IPS DF 6.9 (cell line): ENCODE results near the gene HS3ST6.
A peak's percentile ranks its signal among the peaks of the same experiment; 100 is the strongest.
"Not testable (repeated sequence)": the region's sequence is repeated elsewhere in the genome, so short reads cannot be mapped to it uniquely, and the experiment has no call there.

Source experiments
- DNase-seq: peaks from one replicate; pipeline ENCODE4 v3.0.0-alpha.2; 2013; ENCODE audit warnings: low read depth, low spot score
- H3K27ac ChIP-seq: one replicate; pipeline ENCODE4 v1.5.1; 2013; ENCODE audit warnings: low read length, control low read depth
- H3K27me3 ChIP-seq: 2 replicates; pipeline ENCODE4 v1.6.1; 2013; ENCODE audit warnings: mild to moderate bottlenecking, low read length; ENCODE audit not compliant: control insufficient read depth, insufficient read depth
- H3K36me3 ChIP-seq: 2 replicates; pipeline ENCODE4 v1.6.1; 2013; ENCODE audit warnings: low read length; ENCODE audit not compliant: control insufficient read depth, insufficient read depth
- H3K4me1 ChIP-seq: 2 replicates; pipeline ENCODE4 v1.6.1; 2013; ENCODE audit warnings: low read length; ENCODE audit not compliant: control insufficient read depth, insufficient read depth
- H3K4me3 ChIP-seq: 2 replicates; pipeline ENCODE4 v1.5.1; 2013; ENCODE audit warnings: mild to moderate bottlenecking, low read length
- H3K9me3 ChIP-seq: 2 replicates; pipeline ENCODE4 v1.6.1; 2013; ENCODE audit warnings: low read length, inconsistent platforms; ENCODE audit not compliant: control insufficient read depth, insufficient read depth
- WGBS: extraction: QIAGEN DNeasy Blood & Tissue Kit; methylation state at CpG from one replicate; pipeline ENCODE4 v1.1.7; 2013; ENCODE audit warnings: mixed read lengths, missing lambda C conversion rate; ENCODE audit not compliant: insufficient read length, insufficient coverage; 5-methylcytosine and 5-hydroxymethylcytosine counted together

The HS3ST6 gene

GRCh38 chr16:1876468-1876867, 41.7 kb downstream of the HS3ST6 start:
- H3K27me3 ChIP-seq = no peaks in the 10 kb centered on the region; the same call in 1 of the 2 replicates
- no peak overlapping the region for H3K4me3 ChIP-seq
- H3K9me3 ChIP-seq = no peaks in the 10 kb centered on the region
- no peak for DNase-seq
- peaks cover 2% of the 10 kb centered on the region; the same call in 1 of the 2 replicates for H3K4me1 ChIP-seq
- no peaks in the 10 kb centered on the region for H3K36me3 ChIP-seq
- WGBS = no CpG with 5 or more reads among the region's 7 CpGs
- H3K27ac ChIP-seq = no peak overlapping the region

GRCh38 chr16:1876066-1876465, 42.1 kb downstream of the HS3ST6 start:
- H3K27me3 ChIP-seq, H3K27ac ChIP-seq, H3K4me1 ChIP-seq, H3K9me3 ChIP-seq, DNase-seq, H3K36me3 ChIP-seq, H3K4me3 ChIP-seq: not testable (repeated sequence)
- no CpG with 5 or more reads among the region's 13 CpGs for WGBS

- peaks cover 2% of the 10 kb centered on the region; the same call in 1 of the 2 replicates for H3K4me1 ChIP-seq
- no peak for DNase-seq
- H3K9me3 ChIP-seq = no peaks in the 10 kb centered on the region
- H3K27me3 ChIP-seq = no peaks in the 10 kb centered on the region; the same call in 1 of the 2 replicates
- H3K36me3 ChIP-seq = no peaks in the 10 kb centered on the region
- H3K27ac ChIP-seq = no peak overlapping the region
- WGBS = no CpG with 5 or more reads among the region's 6 CpGs
- H3K4me3 ChIP-seq = no peak overlapping the region
These were observed 43.4 kb downstream of the HS3ST6 start for GRCh38 chr16:1874854-1875253.

- Histone ChIP-seq H3K4me1 (peaks cover 2% of the 10 kb centered on the region; the same call in 1 of the 2 replicates), H3K36me3 (no peaks in the 10 kb centered on the region), H3K27me3 (no peaks in the 10 kb centered on the region; the same call in 1 of the 2 replicates), H3K4me3 (peak within 1 kb of the TSS; percentile 29; the same call in 1 of the 2 replicates), H3K9me3 (no peaks in the 10 kb centered on the region), H3K27ac (no peak within 1 kb of the TSS)
- DNase-seq = peak; percentile 18
- no CpG with 5 or more reads among the region's 68 CpGs for WGBS
These were observed 46.1 kb downstream of the HS3ST6 start, which contains the start of gene MEIOB for GRCh38 chr16:1871974-1872635. Gene MEIOB, minus strand, starts transcription at chr16:1872164. Its CDS starts 3,989 bp downstream, at chr16:1868175.

GRCh38 chr16:1870365-1871082, 47.7 kb downstream of the HS3ST6 start:
- Histone ChIP-seq H3K9me3 (no peaks in the 10 kb centered on the region), H3K4me1 (peaks cover 2% of the 10 kb centered on the region; the same call in 1 of the 2 replicates), H3K36me3 (no peaks in the 10 kb centered on the region), H3K27me3 (no peaks in the 10 kb centered on the region; the same call in 1 of the 2 replicates), H3K27ac (no peak overlapping the region), H3K4me3 (no peak overlapping the region)
- no peak for DNase-seq
- no CpG with 5 or more reads among the region's 9 CpGs for WGBS

- DNase-seq = no peak
- H3K9me3 ChIP-seq = no peaks in the 10 kb centered on the region
- no CpG with 5 or more reads among the region's 6 CpGs for WGBS
- no peak overlapping the region for H3K27ac ChIP-seq
- no peak overlapping the region for H3K4me3 ChIP-seq
- no peaks in the 10 kb centered on the region for H3K4me1 ChIP-seq
- H3K27me3 ChIP-seq = no peaks in the 10 kb centered on the region
- H3K36me3 ChIP-seq = no peaks in the 10 kb centered on the region
These were observed 52.1 kb downstream of the HS3ST6 start for GRCh38 chr16:1865902-1866690.

- no peaks in the 10 kb centered on the region for H3K9me3 ChIP-seq
- no peaks in the 10 kb centered on the region for H3K27me3 ChIP-seq
- no peak overlapping the region for H3K4me3 ChIP-seq
- no peaks in the 10 kb centered on the region for H3K4me1 ChIP-seq
- H3K36me3 ChIP-seq = no peaks in the 10 kb centered on the region
- H3K27ac ChIP-seq = no peak overlapping the region
- DNase-seq = no peak
- WGBS = no CpG with 5 or more reads among the region's 4 CpGs
These were observed 54.3 kb downstream of the HS3ST6 start for GRCh38 chr16:1863681-1864460.

- no CpG with 5 or more reads among the region's 9 CpGs for WGBS
- Histone ChIP-seq H3K27me3 (no peaks in the 10 kb centered on the region), H3K36me3 (no peaks in the 10 kb centered on the region), H3K4me1 (no peaks in the 10 kb centered on the region), H3K9me3 (no peaks in the 10 kb centered on the region), H3K4me3 (no peak overlapping the region), H3K27ac (no peak overlapping the region)
- DNase-seq = no peak
These were observed 55.8 kb downstream of the HS3ST6 start for GRCh38 chr16:1862394-1862793.

- H3K27me3 ChIP-seq = no peaks in the 10 kb centered on the region
- H3K4me1 ChIP-seq = no peaks in the 10 kb centered on the region
- WGBS = no CpG with 5 or more reads among the region's 5 CpGs
- DNase-seq = no peak
- no peaks in the 10 kb centered on the region for H3K36me3 ChIP-seq
- no peak overlapping the region for H3K27ac ChIP-seq
- H3K4me3 ChIP-seq = no peak overlapping the region
- H3K9me3 ChIP-seq = no peaks in the 10 kb centered on the region
These were observed 56.5 kb downstream of the HS3ST6 start for GRCh38 chr16:1861730-1862129.
